Measurements from ENCODE around the gene ERC2.

- TF ChIP-seq CTCF (IDR thresholded peaks at IDR 0.05) (no peak), POLR2A (IDR thresholded peaks at IDR 0.05) (no peak)
These were observed 8.5 kb downstream of the ERC2 start for GRCh38 chr3:56459719-56460118.

All from upper lobe of left lung (tissue), 4 donors.